H9 (cell line): ENCODE results near the gene RSPH9. TPM values are rescaled to one million over a fixed set of nuclear protein-coding genes. Genes with fewer than 3 reads are reported as not detected.
A peak's percentile ranks its signal among the peaks of the same experiment; 100 is the strongest.

Experiments
- DNase-seq: peaks from one replicate; pipeline ENCODE4 v3.0.0-alpha.2; 2017
- H2AFZ ChIP-seq: one replicate; pipeline ENCODE4 v1.6.1; 2013; ENCODE audit warnings: mild to moderate bottlenecking, low read length, control low read depth, moderate library complexity
- H2AK5ac ChIP-seq: 2 replicates; pipeline ENCODE4 v1.6.1; 2013; ENCODE audit warnings: low read length, control low read depth, mixed read lengths; ENCODE audit not compliant: insufficient read length
- H2BK120ac ChIP-seq: one replicate; pipeline ENCODE4 v1.6.1; 2013; ENCODE audit warnings: low read depth, mild to moderate bottlenecking, low read length, control low read depth, inconsistent platforms; ENCODE audit not compliant: poor library complexity, severe bottlenecking
- H2BK12ac ChIP-seq: 2 replicates; pipeline ENCODE4 v1.6.1; 2013; ENCODE audit warnings: low read length, control low read depth, mixed read lengths, low read depth; ENCODE audit not compliant: insufficient read length
- H2BK15ac ChIP-seq: 2 replicates; pipeline ENCODE4 v1.6.1; 2013; ENCODE audit warnings: low read depth, low read length, control low read depth
- H2BK20ac ChIP-seq: one replicate; pipeline ENCODE4 v1.6.1; 2013; ENCODE audit warnings: low read depth, mild to moderate bottlenecking, low read length, control low read depth, inconsistent platforms; ENCODE audit not compliant: poor library complexity, severe bottlenecking
- H2BK5ac ChIP-seq: 2 replicates; pipeline ENCODE4 v1.6.1; 2013; ENCODE audit warnings: low read length, control low read depth, mixed read lengths; ENCODE audit not compliant: insufficient read length
- H3K14ac ChIP-seq: 2 replicates; pipeline ENCODE4 v1.6.1; 2013; ENCODE audit warnings: low read length, control low read depth; ENCODE audit not compliant: insufficient read depth
- H3K18ac ChIP-seq: 2 replicates; pipeline ENCODE4 v1.6.1; 2013; ENCODE audit warnings: low read depth, mild to moderate bottlenecking, mixed read lengths, low read length, control low read depth; ENCODE audit not compliant: insufficient read length
- H3K23ac ChIP-seq: 2 replicates; pipeline ENCODE4 v1.6.1; 2013; ENCODE audit warnings: low read length, control low read depth, mixed read lengths, low read depth; ENCODE audit not compliant: insufficient read length
- H3K23me2 ChIP-seq: 2 replicates; pipeline ENCODE4 v1.6.1; 2013; ENCODE audit warnings: low read depth, mild to moderate bottlenecking, mixed read lengths, low read length, control low read depth; ENCODE audit not compliant: insufficient read length, poor library complexity, severe bottlenecking
- H3K27ac ChIP-seq: 2 replicates; pipeline ENCODE4 v1.5.1; 2013; ENCODE audit warnings: low read length, control low read depth, mixed read lengths, low read depth; ENCODE audit not compliant: insufficient read length
- H3K27me3 ChIP-seq: 2 replicates; pipeline ENCODE4 v1.6.1; 2013; ENCODE audit warnings: low read length, control low read depth, inconsistent platforms; ENCODE audit not compliant: insufficient read depth
- H3K4ac ChIP-seq: 2 replicates; pipeline ENCODE4 v1.6.1; 2013; ENCODE audit warnings: low read depth, mild to moderate bottlenecking, control low read depth, inconsistent platforms, low read length, moderate library complexity
- H3K4me1 ChIP-seq: 2 replicates; pipeline ENCODE4 v1.6.1; 2013; ENCODE audit warnings: low read length, control low read depth, inconsistent platforms; ENCODE audit not compliant: insufficient read depth
- H3K4me2 ChIP-seq: 2 replicates; pipeline ENCODE4 v1.6.1; 2013; ENCODE audit warnings: low read length, control low read depth, mixed read lengths; ENCODE audit not compliant: insufficient read length, insufficient read depth
- H3K56ac ChIP-seq: 2 replicates; pipeline ENCODE4 v1.6.1; 2013; ENCODE audit warnings: low read depth, mild to moderate bottlenecking, mixed read lengths, low read length, control low read depth; ENCODE audit not compliant: insufficient read length
- H3K79me1 ChIP-seq: 2 replicates; pipeline ENCODE4 v1.6.1; 2013; ENCODE audit warnings: low read depth, mild to moderate bottlenecking, moderate library complexity, low read length, control low read depth, inconsistent platforms; ENCODE audit not compliant: insufficient read depth, poor library complexity, severe bottlenecking
- H3K79me2 ChIP-seq: 2 replicates; pipeline ENCODE4 v1.6.1; 2013; ENCODE audit warnings: low read length, control low read depth, inconsistent platforms; ENCODE audit not compliant: insufficient read depth
- H3K9ac ChIP-seq: 2 replicates; pipeline ENCODE4 v1.6.1; 2013; ENCODE audit warnings: low read length, control low read depth, mixed read lengths; ENCODE audit not compliant: insufficient read length; ENCODE audit errors: extremely low read depth
- H3K9me3 ChIP-seq: one replicate; pipeline ENCODE4 v1.6.1; 2013; ENCODE audit warnings: low read depth, low read length, inconsistent platforms; ENCODE audit not compliant: control insufficient read depth
- H3T11ph ChIP-seq: one replicate; pipeline ENCODE4 v1.6.1; 2013; ENCODE audit warnings: mild to moderate bottlenecking, low read length, control low read depth, inconsistent platforms
- H4K20me1 ChIP-seq: one replicate; pipeline ENCODE4 v1.6.1; 2013; ENCODE audit not compliant: control insufficient read depth, insufficient read length, insufficient read depth
- H4K5ac ChIP-seq: 2 replicates; pipeline ENCODE4 v1.6.1; 2013; ENCODE audit warnings: low read depth, mild to moderate bottlenecking, mixed read lengths, low read length, control low read depth; ENCODE audit not compliant: insufficient read length
- H4K8ac ChIP-seq: replicated peaks from 2 replicates; pipeline ENCODE4 v1.6.1; 2013; ENCODE audit warnings: low read length, control low read depth, mixed read lengths, low read depth; ENCODE audit not compliant: insufficient read length
- H4K91ac ChIP-seq: 2 replicates; pipeline ENCODE4 v1.6.1; 2013; ENCODE audit warnings: low read depth, mild to moderate bottlenecking, moderate library complexity, mixed read lengths, low read length, control low read depth; ENCODE audit not compliant: insufficient read length
- H3K27ac Mint-ChIP-seq, 3 experiments: 2 replicates in 2 of 3; 3 replicates in 1 of 3; pipeline ENCODE4 v1.8.0; 2020 to 2021; ENCODE audit warnings: mixed read lengths in 3 of 3, mild to moderate bottlenecking in 1 of 3, moderate library complexity in 1 of 3
- H3K27me3 Mint-ChIP-seq: 2 replicates; pipeline ENCODE4 v1.8.0; 2021; ENCODE audit warnings: low read depth, mild to moderate bottlenecking, moderate library complexity, mixed read lengths
- H3K36me3 Mint-ChIP-seq, 3 experiments: 2 replicates in 2 of 3; 3 replicates in 1 of 3; pipeline ENCODE4 v1.8.0; 2020 to 2021; ENCODE audit warnings: low read depth in 3 of 3, mixed read lengths in 3 of 3; ENCODE audit not compliant: insufficient read depth in 1 of 3
- H3K4me1 Mint-ChIP-seq, 2 experiments: 2 replicates each; pipeline ENCODE4 v1.8.0; 2020; ENCODE audit warnings: mixed read lengths in 2 of 2
- H3K4me3 Mint-ChIP-seq, 2 experiments: 2 replicates in 1 of 2; 3 replicates in 1 of 2; pipeline ENCODE4 v1.8.0; 2020 to 2021; ENCODE audit warnings: mild to moderate bottlenecking in 2 of 2, mixed read lengths in 2 of 2, moderate library complexity in 1 of 2
- H3K9me3 Mint-ChIP-seq, 2 experiments: 2 replicates in 1 of 2; 3 replicates in 1 of 2; pipeline ENCODE4 v1.8.0; 2020; ENCODE audit warnings: mild to moderate bottlenecking in 2 of 2, mixed read lengths in 2 of 2, moderate library complexity in 1 of 2
- WGBS: extraction: QIAGEN DNeasy Blood & Tissue Kit; methylation state at CpG from one replicate; pipeline ENCODE4 v1.1.7; 2013; ENCODE audit warnings: missing lambda C conversion rate, low lambda C conversion rate, mixed read lengths; ENCODE audit not compliant: insufficient read length; ENCODE audit errors: extremely low coverage; 5-methylcytosine and 5-hydroxymethylcytosine counted together
- total RNA-seq: library from RNA; stranded (reverse); gene quantifications from 2 replicates; pipeline ENCODE4 v1.2.1, GENCODE V29; 2021
- TF ChIP-seq, protein P1 (sequence below): fragments of 200-600 bp; sonication (generic); conservative IDR thresholded peaks from 3 replicates; pipeline ENCODE4 v1.8.0; 2021; ENCODE audit warnings: antibody characterized with exemption, mild to moderate bottlenecking

Gene RSPH9
- total RNA-seq, 1 experiment from 2014 or later = 0.39 TPM

- Histone ChIP-seq H3K18ac (no peak overlapping the region), H3K79me2 (no peaks in the 10 kb centered on the region), H3K27ac (no peak overlapping the region), H3K4me2 (no peak overlapping the region), H4K5ac (no peak overlapping the region), H3K23me2 (no peaks in the 10 kb centered on the region), H2AK5ac (no peak overlapping the region), H2AFZ (no peak overlapping the region), H3K9ac (no peak overlapping the region), H4K91ac (no peak overlapping the region), H3K14ac (no peak overlapping the region), H4K8ac (no peak overlapping the region), H3K27me3 (no peaks in the 10 kb centered on the region), H3K9me3 (no peaks in the 10 kb centered on the region), H2BK20ac (no peak overlapping the region), H4K20me1 (no peaks in the 10 kb centered on the region), H3K4ac (no peak overlapping the region), H2BK5ac (no peak overlapping the region), H3T11ph (no peak overlapping the region), H3K79me1 (no peaks in the 10 kb centered on the region), H3K4me1 (peaks cover 18% of the 10 kb centered on the region; the same call in 1 of the 2 replicates), H2BK15ac (no peak overlapping the region), H3K56ac (no peak overlapping the region), H2BK12ac (no peak overlapping the region), H3K23ac (no peak overlapping the region), H2BK120ac (no peak overlapping the region)
- no peaks in the 10 kb centered on the region; the same call in 1 of the 2 replicates for H3K27me3 Mint-ChIP-seq
- H3K4me1 Mint-ChIP-seq = peaks cover 35 to 44% of the 10 kb centered on the region in 2 experiments
- H3K9me3 Mint-ChIP-seq = no peaks in the 10 kb centered on the region
- no CpG with 5 or more reads among the region's 4 CpGs for whole genome bisulfite sequencing
- H3K27ac Mint-ChIP-seq = peak overlapping the region; percentile 0 to 80 (median 37); a peak in 6 of 7 replicates
- DNase-seq = no peak
- no peaks in the 10 kb centered on the region for H3K36me3 Mint-ChIP-seq
- H3K4me3 Mint-ChIP-seq = no peak overlapping the region; a peak in 1 of 5 replicates
- TF ChIP-seq, protein P1, sequence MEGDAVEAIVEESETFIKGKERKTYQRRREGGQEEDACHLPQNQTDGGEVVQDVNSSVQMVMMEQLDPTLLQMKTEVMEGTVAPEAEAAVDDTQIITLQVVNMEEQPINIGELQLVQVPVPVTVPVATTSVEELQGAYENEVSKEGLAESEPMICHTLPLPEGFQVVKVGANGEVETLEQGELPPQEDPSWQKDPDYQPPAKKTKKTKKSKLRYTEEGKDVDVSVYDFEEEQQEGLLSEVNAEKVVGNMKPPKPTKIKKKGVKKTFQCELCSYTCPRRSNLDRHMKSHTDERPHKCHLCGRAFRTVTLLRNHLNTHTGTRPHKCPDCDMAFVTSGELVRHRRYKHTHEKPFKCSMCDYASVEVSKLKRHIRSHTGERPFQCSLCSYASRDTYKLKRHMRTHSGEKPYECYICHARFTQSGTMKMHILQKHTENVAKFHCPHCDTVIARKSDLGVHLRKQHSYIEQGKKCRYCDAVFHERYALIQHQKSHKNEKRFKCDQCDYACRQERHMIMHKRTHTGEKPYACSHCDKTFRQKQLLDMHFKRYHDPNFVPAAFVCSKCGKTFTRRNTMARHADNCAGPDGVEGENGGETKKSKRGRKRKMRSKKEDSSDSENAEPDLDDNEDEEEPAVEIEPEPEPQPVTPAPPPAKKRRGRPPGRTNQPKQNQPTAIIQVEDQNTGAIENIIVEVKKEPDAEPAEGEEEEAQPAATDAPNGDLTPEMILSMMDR = no peak
Observed at GRCh38 chr6:43695967-43696291, 51.1 kb downstream of the RSPH9 start.
